SK-N-SH (cell line): ENCODE data around the gene TBCEL. TPM values are rescaled to one million over a fixed set of nuclear protein-coding genes. Genes with fewer than 3 reads are reported as not detected.

Source experiments
- CTCF ChIA-PET: fragments of 300-600, 350-600 bp; formaldehyde crosslinking; extraction: SDS; loops from one replicate; lab custom pipeline; 2021; lab: Yijun Ruan, JAX
- POLR2A ChIA-PET: fragments of 350-600 bp; sonication (Branson Sonifier 250); formaldehyde crosslinking; extraction: SDS; loops from one replicate; lab custom pipeline; 2020; ENCODE audit warnings: antibody characterized with exemption, inconsistent platforms; lab: Yijun Ruan, JAX
- DNase-seq: peaks from one replicate; pipeline ENCODE4 v3.0.0; 2012
- H2AFZ ChIP-seq: fragments of 200-600 bp; sonication (generic); 2 replicates; pipeline ENCODE4 v1.8.1; 2016; ENCODE audit warnings: antibody characterized with exemption, mild to moderate bottlenecking, low read depth
- H3F3A ChIP-seq: fragments of 200-600 bp; sonication (generic); replicated peaks from 2 replicates; pipeline ENCODE3; 2016; ENCODE audit warnings: antibody characterized with exemption, mild to moderate bottlenecking; ENCODE audit not compliant: insufficient read depth
- H3K27ac ChIP-seq, 2 experiments: fragments of 200-500 bp in 1 of 2; fragments of 200-600 bp in 1 of 2; sonication (Bioruptor generic) in 1 of 2; sonication (generic), shearing (Covaris generic) in 1 of 2; 2 replicates each; pipeline versions ENCODE4 v1.5.1 to v1.6.1; 2014 to 2016; ENCODE audit warnings: low read depth in 2 of 2, inconsistent platforms in 1 of 2, low read length in 1 of 2, mild to moderate bottlenecking in 1 of 2, mixed read lengths in 1 of 2
- H3K27me3 ChIP-seq: fragments of 200-600 bp; sonication (generic), shearing (Covaris generic); 2 replicates; pipeline ENCODE4 v1.6.1; 2016; ENCODE audit warnings: mixed run types; ENCODE audit not compliant: insufficient read depth
- H3K36me3 ChIP-seq, 2 experiments: fragments of 200-500 bp in 1 of 2; fragments of 200-600 bp in 1 of 2; sonication (Bioruptor generic) in 1 of 2; sonication (generic) in 1 of 2; replicated peaks in 1 of 2; 2 replicates each; pipeline versions ENCODE3 to v1.5.1; 2014 to 2016; ENCODE audit warnings: low read length in 1 of 2, mild to moderate bottlenecking in 1 of 2; ENCODE audit not compliant: insufficient read depth in 2 of 2, control insufficient read depth in 1 of 2
- H3K4me1 ChIP-seq, 2 experiments: fragments of 200-500 bp in 1 of 2; fragments of 200-600 bp in 1 of 2; sonication (Bioruptor generic) in 1 of 2; sonication (generic), shearing (Covaris generic) in 1 of 2; 2 replicates each; pipeline versions ENCODE4 v1.5.1 to v1.6.1; 2014 to 2016; ENCODE audit warnings: low read depth in 1 of 2, low read length in 1 of 2, mixed run types in 1 of 2; ENCODE audit not compliant: insufficient read depth in 2 of 2, control insufficient read depth in 1 of 2
- H3K4me2 ChIP-seq: fragments of 200-600 bp; sonication (generic), shearing (Covaris generic); 2 replicates; pipeline ENCODE4 v1.6.1; 2017; ENCODE audit warnings: mixed run types
- H3K4me3 ChIP-seq, 2 experiments: fragments of 200-500 bp in 1 of 2; fragments of 200-600 bp in 1 of 2; sonication (Bioruptor generic) in 1 of 2; sonication (generic), shearing (Covaris generic) in 1 of 2; 2 replicates each; pipeline versions ENCODE4 v1.5.1 to v1.8.1; 2014 to 2016; ENCODE audit warnings: low read depth in 2 of 2, inconsistent platforms in 1 of 2, low read length in 1 of 2, mild to moderate bottlenecking in 1 of 2, mixed read lengths in 1 of 2, moderate library complexity in 1 of 2
- H3K79me2 ChIP-seq: fragments of 200-600 bp; sonication (generic); 2 replicates; pipeline ENCODE4 v1.8.1; 2017; ENCODE audit warnings: mild to moderate bottlenecking; ENCODE audit not compliant: insufficient read depth
- H3K9ac ChIP-seq: fragments of 200-600 bp; sonication (generic); 2 replicates; pipeline ENCODE4 v1.6.1; 2017; ENCODE audit warnings: mixed run types
- H3K9me2 ChIP-seq: fragments of 200-600 bp; sonication (generic); 2 replicates; pipeline ENCODE4 v1.6.1; 2017; ENCODE audit warnings: mixed run types
- H3K9me3 ChIP-seq: fragments of 200-600 bp; sonication (generic); 2 replicates; pipeline ENCODE4 v1.6.1; 2017; ENCODE audit warnings: mixed run types, mild to moderate bottlenecking, moderate library complexity
- H4K20me1 ChIP-seq: fragments of 200-600 bp; sonication (generic); 2 replicates; pipeline ENCODE4 v1.6.1; 2017; ENCODE audit warnings: mild to moderate bottlenecking, mixed run types; ENCODE audit not compliant: insufficient read depth
- CHD2 ChIP-seq: fragments of 150-350 bp; IDR thresholded peaks from 2 replicates; pipeline ENCODE4 v1.6.1; 2018; ENCODE audit warnings: low read length; ENCODE audit not compliant: partially characterized antibody
- ELF1 ChIP-seq: IDR thresholded peaks from 2 replicates; pipeline ENCODE4 v1.4.0; 2012
- EP300 ChIP-seq, 2 experiments: IDR thresholded peaks; 2 replicates each; pipeline versions ENCODE4 v1.4.0 to v1.6.1; 2012; ENCODE audit warnings: borderline replicate concordance in 1 of 2, low read depth in 1 of 2, low read length in 1 of 2
- EZH2phosphoT487 ChIP-seq: fragments of 200-600 bp; sonication (generic); IDR thresholded peaks from 2 replicates; pipeline ENCODE4 v1.6.1; 2017; ENCODE audit warnings: low read depth, mixed run types, mild to moderate bottlenecking, antibody characterized with exemption, moderate library complexity, borderline replicate concordance
- FOXJ3 ChIP-seq: sonication (generic); formaldehyde crosslinking; IDR thresholded peaks from 2 replicates; pipeline ENCODE4 v1.5.1; 2020; ENCODE audit warnings: mild to moderate bottlenecking, missing genetic modification reagents
- FOXM1 ChIP-seq: IDR thresholded peaks from 2 replicates; pipeline ENCODE4 v1.4.0; 2012; ENCODE audit warnings: low read depth, mild to moderate bottlenecking
- GATA2 ChIP-seq: sonication (generic); formaldehyde crosslinking; IDR thresholded peaks from 2 replicates; pipeline ENCODE4 v1.5.0; 2020; ENCODE audit warnings: mild to moderate bottlenecking, missing genetic modification reagents
- MEF2A ChIP-seq: IDR thresholded peaks from 2 replicates; pipeline ENCODE4 v1.4.0; 2012; ENCODE audit warnings: low read depth, borderline replicate concordance
- MXI1 ChIP-seq: IDR thresholded peaks from 2 replicates; pipeline ENCODE4 v1.6.1; 2012; ENCODE audit warnings: mild to moderate bottlenecking, low read depth, low read length, improper control_type of control experiment
- NRF1 ChIP-seq: IDR thresholded peaks from 2 replicates; pipeline ENCODE4 v1.6.1; 2012; ENCODE audit warnings: low read depth, mild to moderate bottlenecking, low read length
- POLR2AphosphoS5 ChIP-seq: IDR thresholded peaks from 2 replicates; pipeline ENCODE4 v1.6.1; 2012; ENCODE audit warnings: low read depth, low read length
- RAD21 ChIP-seq: IDR thresholded peaks from 2 replicates; pipeline ENCODE4 v1.6.1; 2012; ENCODE audit warnings: mild to moderate bottlenecking, low read length
- RCOR1 ChIP-seq: fragments of 150-350 bp; IDR thresholded peaks from 2 replicates; pipeline ENCODE4 v1.6.1; 2017; ENCODE audit warnings: antibody characterized with exemption, low read length
- SIN3A ChIP-seq: IDR thresholded peaks from 2 replicates; pipeline ENCODE4 v1.6.1; 2012; ENCODE audit warnings: low read depth, mild to moderate bottlenecking, low read length, moderate library complexity, borderline replicate concordance
- SMC3 ChIP-seq: IDR thresholded peaks from 2 replicates; pipeline ENCODE4 v1.6.1; 2012; ENCODE audit warnings: low read depth, low read length, improper control_type of control experiment
- TAF1 ChIP-seq: IDR thresholded peaks from 2 replicates; pipeline ENCODE4 v1.6.1; 2012; ENCODE audit warnings: low read depth, mild to moderate bottlenecking, low read length, moderate library complexity, borderline replicate concordance
- TCF12 ChIP-seq: IDR thresholded peaks from 2 replicates; pipeline ENCODE4 v1.4.0; 2012
- WGBS: methylation state at CpG from one replicate; pipeline ENCODE4 v1.1.6; 2017; ENCODE audit warnings: low lambda C conversion rate; 5-methylcytosine and 5-hydroxymethylcytosine counted together
- polyA plus RNA-seq, 3 experiments: library from polyadenylated mRNA; depleted of rRNA; stranded (reverse); fragments of >200 nt; gene quantifications; 2 replicates each; pipeline ENCODE4 v1.2.3, GENCODE V29; 2012
- TF ChIP-seq, protein P1 (sequence below): fragments of 200-600 bp; sonication (generic); IDR thresholded peaks from 2 replicates; pipeline ENCODE4 v1.6.1; 2017; ENCODE audit warnings: antibody characterized with exemption, mild to moderate bottlenecking, moderate library complexity
- TF ChIP-seq, protein P2 (sequence below): fragments of 150-350 bp; IDR thresholded peaks from 2 replicates; pipeline ENCODE4 v1.6.1; 2016; ENCODE audit warnings: mild to moderate bottlenecking, low read depth, low read length
- TF ChIP-seq, protein P3 (sequence below): IDR thresholded peaks from 2 replicates; pipeline ENCODE4 v1.6.1; 2012; ENCODE audit warnings: mild to moderate bottlenecking, low read depth, low read length, moderate library complexity
- TF ChIP-seq, protein P4 (sequence below): fragments of 150-350 bp; IDR thresholded peaks from 2 replicates; pipeline ENCODE4 v1.6.1; 2017; ENCODE audit warnings: antibody characterized with exemption, low read length, low read depth, borderline replicate concordance
- TF ChIP-seq, protein P5 (sequence below): IDR thresholded peaks from 2 replicates; pipeline ENCODE4 v1.4.0; 2012; ENCODE audit warnings: low read depth, borderline replicate concordance

The TBCEL gene
- polyA plus RNA-seq, 1 of the 3 experiments (the other 2 are of a cell fraction), result 5.9 TPM

DNA sequence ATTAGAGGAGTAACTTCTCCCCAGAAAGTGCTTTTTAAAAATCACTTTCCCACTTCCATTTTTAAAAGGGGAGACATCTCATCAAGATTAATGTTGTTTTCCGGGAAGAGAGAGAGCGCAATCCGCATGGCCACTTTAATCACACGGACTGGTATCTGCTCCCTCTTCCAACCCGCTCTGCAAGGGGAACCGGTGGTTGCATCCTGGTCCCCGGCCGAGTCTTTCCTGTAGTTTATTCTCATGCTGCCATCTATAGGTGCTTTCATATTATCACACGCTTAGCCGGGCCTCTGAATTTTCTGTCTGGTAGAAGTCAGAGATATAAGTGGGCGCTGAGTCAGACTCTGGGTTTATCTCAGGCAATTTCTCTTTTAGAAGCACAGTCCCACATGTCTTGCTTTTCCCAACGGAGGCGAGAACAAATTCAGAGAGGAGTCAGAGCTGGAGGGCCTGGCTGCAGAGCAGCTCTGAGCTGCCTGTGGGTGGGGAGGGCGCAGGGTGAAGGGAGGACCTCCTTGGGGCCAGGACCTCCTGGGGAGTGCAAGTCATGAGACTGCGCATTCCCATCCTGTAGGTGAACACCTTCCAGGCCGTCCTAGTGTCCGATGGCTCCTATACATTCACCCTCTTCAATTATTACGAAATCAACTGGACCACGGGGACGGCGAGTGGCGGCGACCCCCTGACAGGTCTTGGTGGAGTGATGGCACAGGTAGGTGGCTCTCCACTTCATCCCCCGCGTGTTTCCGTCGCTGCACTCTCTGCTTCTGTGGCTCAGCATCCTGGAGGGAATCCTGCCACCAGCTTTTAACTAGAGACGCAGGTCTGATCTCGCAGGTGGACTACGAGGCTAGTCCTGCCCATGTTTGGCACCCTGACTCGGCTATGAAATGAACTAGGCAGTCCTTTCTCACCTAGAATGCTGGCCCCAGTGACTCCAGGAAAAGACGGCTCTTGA, 88.9 kb downstream of the TBCEL start:
- Histone ChIP-seq H3K9me2 (no peaks in the 10 kb centered on the region), H3K27me3 (no peaks in the 10 kb centered on the region), H3K36me3 (no peaks in the 10 kb centered on the region), H3K79me2 (no peaks in the 10 kb centered on the region), H3K9ac (no peak overlapping the region), H3K4me2 (no peak overlapping the region), H3K27ac (no peak overlapping the region), H3K4me1 (peaks cover 0 to 17% of the 10 kb centered on the region in 2 experiments; a peak in 2 of 4 replicates), H3K4me3 (no peak overlapping the region; a peak in 1 of 4 replicates), H3K9me3 (no peaks in the 10 kb centered on the region), H4K20me1 (no peaks in the 10 kb centered on the region), H3F3A (no peaks in the 10 kb centered on the region), H2AFZ (no peak overlapping the region)
- CTCF ChIA-PET, result interaction anchor here (0.6 to 6.3 kb wide), 16 partner anchors 9 to 601 kb away, joined by 3 to 37 read pairs (median 4); partner anchors contain the start of gene GRIK4
- POLR2A ChIA-PET, result no interaction called here
- DNase-seq, result peak; percentile 85
- WGBS, result 50% methylated on average over 32 of the region's 32 CpGs
- TF ChIP-seq MXI1 (peak; percentile 61; the same call in 1 of the 2 replicates), CHD2 (no peak), TAF1 (no peak), NRF1 (no peak), FOXJ3 (CRISPR knock-in tag) (no peak), ELF1 (no peak), FOXM1 (no peak), SIN3A (no peak), TCF12 (no peak), GATA2 (CRISPR knock-in tag) (no peak), POLR2AphosphoS5 (no peak), EZH2phosphoT487 (no peak), MEF2A (no peak), SMC3 (peak; percentile 71), RAD21 (peak; percentile 94), EP300 (IDR thresholded peaks at IDR 0.05; ENCODE audit: borderline replicate concordance in 1 of 2, low read depth in 1 of 2, low read length in 1 of 2) (peak in 1 of 2 experiments; percentile 36; a peak in 1 of 4 replicates), RCOR1 (0 out of 2 replicates have a peak, but pooled peaks have one; percentile 14)
- TF ChIP-seq, protein P1, sequence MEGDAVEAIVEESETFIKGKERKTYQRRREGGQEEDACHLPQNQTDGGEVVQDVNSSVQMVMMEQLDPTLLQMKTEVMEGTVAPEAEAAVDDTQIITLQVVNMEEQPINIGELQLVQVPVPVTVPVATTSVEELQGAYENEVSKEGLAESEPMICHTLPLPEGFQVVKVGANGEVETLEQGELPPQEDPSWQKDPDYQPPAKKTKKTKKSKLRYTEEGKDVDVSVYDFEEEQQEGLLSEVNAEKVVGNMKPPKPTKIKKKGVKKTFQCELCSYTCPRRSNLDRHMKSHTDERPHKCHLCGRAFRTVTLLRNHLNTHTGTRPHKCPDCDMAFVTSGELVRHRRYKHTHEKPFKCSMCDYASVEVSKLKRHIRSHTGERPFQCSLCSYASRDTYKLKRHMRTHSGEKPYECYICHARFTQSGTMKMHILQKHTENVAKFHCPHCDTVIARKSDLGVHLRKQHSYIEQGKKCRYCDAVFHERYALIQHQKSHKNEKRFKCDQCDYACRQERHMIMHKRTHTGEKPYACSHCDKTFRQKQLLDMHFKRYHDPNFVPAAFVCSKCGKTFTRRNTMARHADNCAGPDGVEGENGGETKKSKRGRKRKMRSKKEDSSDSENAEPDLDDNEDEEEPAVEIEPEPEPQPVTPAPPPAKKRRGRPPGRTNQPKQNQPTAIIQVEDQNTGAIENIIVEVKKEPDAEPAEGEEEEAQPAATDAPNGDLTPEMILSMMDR, result peak; percentile 63
- TF ChIP-seq, protein P2, sequence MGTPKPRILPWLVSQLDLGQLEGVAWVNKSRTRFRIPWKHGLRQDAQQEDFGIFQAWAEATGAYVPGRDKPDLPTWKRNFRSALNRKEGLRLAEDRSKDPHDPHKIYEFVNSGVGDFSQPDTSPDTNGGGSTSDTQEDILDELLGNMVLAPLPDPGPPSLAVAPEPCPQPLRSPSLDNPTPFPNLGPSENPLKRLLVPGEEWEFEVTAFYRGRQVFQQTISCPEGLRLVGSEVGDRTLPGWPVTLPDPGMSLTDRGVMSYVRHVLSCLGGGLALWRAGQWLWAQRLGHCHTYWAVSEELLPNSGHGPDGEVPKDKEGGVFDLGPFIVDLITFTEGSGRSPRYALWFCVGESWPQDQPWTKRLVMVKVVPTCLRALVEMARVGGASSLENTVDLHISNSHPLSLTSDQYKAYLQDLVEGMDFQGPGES, result no peak
- TF ChIP-seq, protein P3, sequence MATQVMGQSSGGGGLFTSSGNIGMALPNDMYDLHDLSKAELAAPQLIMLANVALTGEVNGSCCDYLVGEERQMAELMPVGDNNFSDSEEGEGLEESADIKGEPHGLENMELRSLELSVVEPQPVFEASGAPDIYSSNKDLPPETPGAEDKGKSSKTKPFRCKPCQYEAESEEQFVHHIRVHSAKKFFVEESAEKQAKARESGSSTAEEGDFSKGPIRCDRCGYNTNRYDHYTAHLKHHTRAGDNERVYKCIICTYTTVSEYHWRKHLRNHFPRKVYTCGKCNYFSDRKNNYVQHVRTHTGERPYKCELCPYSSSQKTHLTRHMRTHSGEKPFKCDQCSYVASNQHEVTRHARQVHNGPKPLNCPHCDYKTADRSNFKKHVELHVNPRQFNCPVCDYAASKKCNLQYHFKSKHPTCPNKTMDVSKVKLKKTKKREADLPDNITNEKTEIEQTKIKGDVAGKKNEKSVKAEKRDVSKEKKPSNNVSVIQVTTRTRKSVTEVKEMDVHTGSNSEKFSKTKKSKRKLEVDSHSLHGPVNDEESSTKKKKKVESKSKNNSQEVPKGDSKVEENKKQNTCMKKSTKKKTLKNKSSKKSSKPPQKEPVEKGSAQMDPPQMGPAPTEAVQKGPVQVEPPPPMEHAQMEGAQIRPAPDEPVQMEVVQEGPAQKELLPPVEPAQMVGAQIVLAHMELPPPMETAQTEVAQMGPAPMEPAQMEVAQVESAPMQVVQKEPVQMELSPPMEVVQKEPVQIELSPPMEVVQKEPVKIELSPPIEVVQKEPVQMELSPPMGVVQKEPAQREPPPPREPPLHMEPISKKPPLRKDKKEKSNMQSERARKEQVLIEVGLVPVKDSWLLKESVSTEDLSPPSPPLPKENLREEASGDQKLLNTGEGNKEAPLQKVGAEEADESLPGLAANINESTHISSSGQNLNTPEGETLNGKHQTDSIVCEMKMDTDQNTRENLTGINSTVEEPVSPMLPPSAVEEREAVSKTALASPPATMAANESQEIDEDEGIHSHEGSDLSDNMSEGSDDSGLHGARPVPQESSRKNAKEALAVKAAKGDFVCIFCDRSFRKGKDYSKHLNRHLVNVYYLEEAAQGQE, result no peak
- TF ChIP-seq, protein P4, sequence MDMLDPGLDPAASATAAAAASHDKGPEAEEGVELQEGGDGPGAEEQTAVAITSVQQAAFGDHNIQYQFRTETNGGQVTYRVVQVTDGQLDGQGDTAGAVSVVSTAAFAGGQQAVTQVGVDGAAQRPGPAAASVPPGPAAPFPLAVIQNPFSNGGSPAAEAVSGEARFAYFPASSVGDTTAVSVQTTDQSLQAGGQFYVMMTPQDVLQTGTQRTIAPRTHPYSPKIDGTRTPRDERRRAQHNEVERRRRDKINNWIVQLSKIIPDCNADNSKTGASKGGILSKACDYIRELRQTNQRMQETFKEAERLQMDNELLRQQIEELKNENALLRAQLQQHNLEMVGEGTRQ, result no peak
- TF ChIP-seq, protein P5, sequence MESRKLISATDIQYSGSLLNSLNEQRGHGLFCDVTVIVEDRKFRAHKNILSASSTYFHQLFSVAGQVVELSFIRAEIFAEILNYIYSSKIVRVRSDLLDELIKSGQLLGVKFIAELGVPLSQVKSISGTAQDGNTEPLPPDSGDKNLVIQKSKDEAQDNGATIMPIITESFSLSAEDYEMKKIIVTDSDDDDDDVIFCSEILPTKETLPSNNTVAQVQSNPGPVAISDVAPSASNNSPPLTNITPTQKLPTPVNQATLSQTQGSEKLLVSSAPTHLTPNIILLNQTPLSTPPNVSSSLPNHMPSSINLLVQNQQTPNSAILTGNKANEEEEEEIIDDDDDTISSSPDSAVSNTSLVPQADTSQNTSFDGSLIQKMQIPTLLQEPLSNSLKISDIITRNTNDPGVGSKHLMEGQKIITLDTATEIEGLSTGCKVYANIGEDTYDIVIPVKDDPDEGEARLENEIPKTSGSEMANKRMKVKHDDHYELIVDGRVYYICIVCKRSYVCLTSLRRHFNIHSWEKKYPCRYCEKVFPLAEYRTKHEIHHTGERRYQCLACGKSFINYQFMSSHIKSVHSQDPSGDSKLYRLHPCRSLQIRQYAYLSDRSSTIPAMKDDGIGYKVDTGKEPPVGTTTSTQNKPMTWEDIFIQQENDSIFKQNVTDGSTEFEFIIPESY, result no peak
